HCT116 (cell line): ENCODE measurements around the gene UNC45A. TPM values are rescaled to one million over a fixed set of nuclear protein-coding genes. Genes with fewer than 3 reads are reported as not detected.

Experiments used
- ATAC-seq: fragments of 200-7000 bp; cut with Tn5 transposase; 2 replicates; pipeline ENCODE4 v1.9.1; 2020; ENCODE audit warnings: mild to moderate bottlenecking, moderate library complexity
- BruUV-seq: library from RNA; stranded (reverse); fragments of 400-500 nt; replicated peaks from 2 replicates; lab custom pipeline; 2021; lab: Mats Ljungman, UMichigan
- CTCF ChIA-PET: fragments of 300-600 bp; sonication (Branson Sonifier 250); formaldehyde crosslinking; loops from one replicate; lab custom pipeline; 2021; ENCODE audit warnings: antibody characterized with exemption; lab: Charles Lee
- POLR2A ChIA-PET: fragments of 300-600, 350-600 bp; sonication (Branson Sonifier 250); formaldehyde crosslinking; loops from one replicate; lab custom pipeline; 2021; ENCODE audit warnings: antibody characterized with exemption; lab: Charles Lee
- RAD21 ChIA-PET, 2 experiments: fragments of 300-600 bp; sonication (Branson Sonifier 250); formaldehyde crosslinking; loops; one replicate each; lab custom pipeline; 2023; ENCODE audit warnings: low total read pairs in 2 of 2; ENCODE audit not compliant: uncharacterized antibody in 2 of 2, unreplicated experiment in 2 of 2, low non-redundant PET in 1 of 2; lab: Charles Lee
- DNase-seq: peaks from one replicate; pipeline ENCODE4 v3.0.0-alpha.2; 2010; ENCODE audit warnings: low read depth, low spot score
- H2AFZ ChIP-seq: fragments of 200-600 bp; shearing (Covaris generic), sonication (generic); 2 replicates; pipeline ENCODE4 v1.6.1; 2017; ENCODE audit warnings: low read depth, mixed run types, mixed read lengths, antibody characterized with exemption, low read length; ENCODE audit not compliant: poor library complexity, severe bottlenecking
- H3K27ac ChIP-seq: 2 replicates; pipeline ENCODE4 v1.5.1; 2012; ENCODE audit warnings: low read depth, low read length
- H3K27me3 ChIP-seq: fragments of 200-600 bp; sonication (generic); 2 replicates; pipeline ENCODE4 v1.6.1; 2016; ENCODE audit warnings: mixed run types, low read length, mixed read lengths; ENCODE audit not compliant: insufficient read depth
- H3K36me3 ChIP-seq, 2 experiments: fragments of 200-500 bp in 1 of 2; fragments of 200-600 bp in 1 of 2; sonication (Bioruptor generic) in 1 of 2; sonication (generic) in 1 of 2; 2 replicates each; pipeline versions ENCODE4 v1.5.1 to v1.6.1; 2014 to 2016; ENCODE audit warnings: low read length in 2 of 2, inconsistent platforms in 1 of 2, mixed read lengths in 1 of 2, mixed run types in 1 of 2; ENCODE audit not compliant: insufficient read depth in 2 of 2, control insufficient read depth in 1 of 2
- H3K4me1 ChIP-seq, 2 experiments: fragments of 200-600 bp in 1 of 2; sonication (generic) in 1 of 2; 2 replicates each; pipeline versions ENCODE4 v1.5.1 to v1.6.1; 2012 to 2017; ENCODE audit warnings: low read length in 2 of 2, inconsistent platforms in 1 of 2, mild to moderate bottlenecking in 1 of 2, mixed read lengths in 1 of 2, mixed run types in 1 of 2, moderate library complexity in 1 of 2; ENCODE audit not compliant: insufficient read depth in 2 of 2, control insufficient read depth in 1 of 2
- H3K4me2 ChIP-seq: fragments of 200-600 bp; sonication (generic); 2 replicates; pipeline ENCODE4 v1.6.1; 2017; ENCODE audit warnings: mixed run types, low read length, mixed read lengths
- H3K4me3 ChIP-seq, 2 experiments: fragments of 200-600 bp in 1 of 2; sonication (generic) in 1 of 2; replicated peaks in 1 of 2; 2 replicates each; pipeline ENCODE4 v1.5.1; 2011 to 2016; ENCODE audit warnings: low read length in 2 of 2, control low read depth in 1 of 2, low read depth in 1 of 2, mild to moderate bottlenecking in 1 of 2, mixed read lengths in 1 of 2, mixed run types in 1 of 2
- H3K79me2 ChIP-seq: fragments of 200-600 bp; sonication (generic); 2 replicates; pipeline ENCODE4 v1.6.1; 2017; ENCODE audit warnings: mild to moderate bottlenecking, mixed run types, low read length, moderate library complexity, mixed read lengths; ENCODE audit not compliant: insufficient read depth
- H3K9ac ChIP-seq: fragments of 200-600 bp; sonication (generic); 2 replicates; pipeline ENCODE4 v1.6.1; 2016; ENCODE audit warnings: low read length, mixed read lengths
- H3K9me2 ChIP-seq: fragments of 200-600 bp; sonication (generic), shearing (Covaris generic); 2 replicates; pipeline ENCODE4 v1.6.1; 2017; ENCODE audit warnings: mixed run types, mild to moderate bottlenecking, moderate library complexity; ENCODE audit not compliant: insufficient read depth
- H3K9me3 ChIP-seq, 2 experiments: fragments of 200-500 bp in 1 of 2; fragments of 200-600 bp in 1 of 2; sonication (Bioruptor generic) in 1 of 2; sonication (generic) in 1 of 2; 2 replicates each; pipeline ENCODE4 v1.6.1; 2014 to 2017; ENCODE audit warnings: low read length in 2 of 2, mixed read lengths in 2 of 2, inconsistent platforms in 1 of 2, low read depth in 1 of 2, mild to moderate bottlenecking in 1 of 2, mixed run types in 1 of 2, moderate library complexity in 1 of 2; ENCODE audit not compliant: control insufficient read depth in 1 of 2, insufficient read depth in 1 of 2
- H4K20me1 ChIP-seq: fragments of 200-600 bp; sonication (generic), shearing (Covaris generic); 2 replicates; pipeline ENCODE4 v1.6.1; 2017; ENCODE audit warnings: mixed run types, mild to moderate bottlenecking, moderate library complexity; ENCODE audit not compliant: insufficient read depth
- CBX3 ChIP-seq: IDR thresholded peaks from 2 replicates; pipeline ENCODE4 v1.6.1; 2012; ENCODE audit warnings: low read depth
- CEBPB ChIP-seq: IDR thresholded peaks from 2 replicates; pipeline ENCODE4 v1.6.1; 2012; ENCODE audit warnings: low read depth
- ELF1 ChIP-seq: IDR thresholded peaks from 2 replicates; pipeline ENCODE4 v1.6.1; 2012; ENCODE audit warnings: low read depth, borderline replicate concordance
- EZH2 ChIP-seq: fragments of 200-600 bp; sonication (generic); IDR thresholded peaks from 2 replicates; pipeline ENCODE4 v1.6.1; 2017; ENCODE audit warnings: antibody characterized with exemption, mixed run types
- EZH2phosphoT487 ChIP-seq: fragments of 200-600 bp; IDR thresholded peaks from 2 replicates; pipeline ENCODE4 v1.6.1; 2018; ENCODE audit warnings: antibody characterized with exemption, borderline replicate concordance
- FOSL1 ChIP-seq: IDR thresholded peaks from 2 replicates; pipeline ENCODE4 v1.6.1; 2012; ENCODE audit warnings: low read depth
- POLR2A ChIP-seq: IDR thresholded peaks from 2 replicates; pipeline ENCODE4 v1.7.0; 2011; ENCODE audit warnings: borderline replicate concordance; ENCODE audit not compliant: insufficient read depth, insufficient read length; ENCODE audit errors: extremely low read depth
- POLR2AphosphoS5 ChIP-seq: IDR thresholded peaks from 2 replicates; pipeline ENCODE4 v1.6.1; 2011; ENCODE audit warnings: mild to moderate bottlenecking, low read depth, low read length, moderate library complexity
- SIN3A ChIP-seq: IDR thresholded peaks from 2 replicates; pipeline ENCODE4 v1.6.1; 2012; ENCODE audit warnings: low read depth
- SP1 ChIP-seq: IDR thresholded peaks from 2 replicates; pipeline ENCODE4 v1.6.1; 2012; ENCODE audit warnings: low read depth
- TCF7L2 ChIP-seq: IDR thresholded peaks from 2 replicates; pipeline ENCODE4 v1.7.0; 2011; ENCODE audit warnings: borderline replicate concordance, inconsistent platforms; ENCODE audit not compliant: insufficient read depth, insufficient read length; ENCODE audit errors: extremely low read depth
- YY1 ChIP-seq: IDR thresholded peaks from 2 replicates; pipeline ENCODE4 v1.6.1; 2011; ENCODE audit warnings: low read length, low read depth, moderate library complexity, mild to moderate bottlenecking; ENCODE audit not compliant: insufficient replicate concordance; ENCODE audit errors: extremely low read depth
- ZFX ChIP-seq: fragments of 450-650 bp; IDR thresholded peaks from 2 replicates; pipeline ENCODE4 v1.6.1; 2017
- ZNF274 ChIP-seq: fragments of 200-500 bp; sonication (Bioruptor generic); IDR thresholded peaks from 2 replicates; pipeline ENCODE4 v1.6.1; 2014; ENCODE audit warnings: mild to moderate bottlenecking, low read depth, low read length, inconsistent platforms
- intact Hi-C: fragments of 100-400 bp; cut with micrococcal nuclease; formaldehyde crosslinking; loops from 2 replicates; pipeline ENCODE4 v1.10.0; 2022
- total RNA-seq: library from RNA; stranded (reverse); gene quantifications from one replicate; pipeline ENCODE4 v1.2.1, GENCODE V29; 2021; ENCODE audit not compliant: unreplicated experiment
- TF ChIP-seq, protein P1 (sequence below): IDR thresholded peaks from 2 replicates; pipeline ENCODE4 v1.6.1; 2012
- TF ChIP-seq, protein P2 (sequence below), 3 experiments: fragments of 200-600 bp in 1 of 3; sonication (generic) in 1 of 3; IDR thresholded peaks in 2 of 3; conservative IDR thresholded peaks in 1 of 3; 2 replicates each; pipeline ENCODE4 v1.5.1; 2012 to 2017; ENCODE audit warnings: low read depth in 2 of 3, low read length in 2 of 3, antibody characterized with exemption in 1 of 3, borderline replicate concordance in 1 of 3, control low read depth in 1 of 3, mild to moderate bottlenecking in 1 of 3, mixed read lengths in 1 of 3, mixed run types in 1 of 3, moderate library complexity in 1 of 3; ENCODE audit not compliant: insufficient read depth in 1 of 3
- TF ChIP-seq, protein P3 (sequence below): IDR thresholded peaks from 2 replicates; pipeline ENCODE4 v1.6.1; 2011; ENCODE audit warnings: mild to moderate bottlenecking, low read length, moderate library complexity; ENCODE audit not compliant: insufficient replicate concordance; ENCODE audit errors: extremely low read depth
- TF ChIP-seq, protein P4 (sequence below): IDR thresholded peaks from 2 replicates; pipeline ENCODE4 v1.6.1; 2012
- TF ChIP-seq, protein P5 (sequence below): IDR thresholded peaks from 2 replicates; pipeline ENCODE4 v1.6.1; 2012; ENCODE audit warnings: low read depth

The UNC45A gene
- total RNA-seq, 1 experiment from 2014 or later: 95.4 TPM

DNA sequence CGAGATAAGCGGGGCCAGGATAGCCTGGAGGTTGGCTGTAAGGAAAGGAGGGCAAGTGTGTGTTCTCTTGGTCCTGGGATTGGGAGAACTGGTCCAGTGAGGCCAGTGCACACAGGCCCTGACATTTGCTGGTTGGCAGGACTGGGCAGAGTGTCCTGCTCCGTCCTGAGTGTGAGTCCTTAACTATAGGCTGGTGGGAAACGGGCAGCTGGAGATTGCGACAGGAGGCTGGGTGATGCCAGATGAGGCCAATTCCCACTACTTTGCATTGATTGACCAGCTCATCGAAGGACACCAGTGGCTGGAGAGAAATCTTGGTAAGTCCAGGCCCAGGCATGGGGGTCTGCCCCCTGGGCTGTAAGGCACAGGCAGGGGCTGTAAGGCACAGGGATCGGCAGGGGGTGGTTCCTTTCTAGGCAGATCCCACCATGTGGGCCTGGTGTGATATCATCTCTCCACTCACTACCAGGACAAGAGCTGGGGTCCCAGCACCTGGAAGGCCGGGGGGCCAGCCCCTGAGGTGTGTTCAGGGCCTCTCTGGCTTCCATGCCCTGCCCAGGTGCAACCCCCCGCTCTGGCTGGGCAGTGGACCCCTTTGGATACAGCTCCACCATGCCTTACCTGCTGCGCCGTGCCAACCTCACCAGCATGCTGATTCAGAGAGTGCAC, 28.8 kb upstream of the UNC45A start:
- intact Hi-C loops: no loop called here
- no peak overlapping the region for H2AFZ ChIP-seq
- DNase-seq (no peak), ATAC-seq (no peak)
- H3K9me2 ChIP-seq: no peaks in the 10 kb centered on the region
- RAD21 ChIA-PET: no interaction called here
- H3K9me3 ChIP-seq: no peaks in the 10 kb centered on the region
- no peak overlapping the region for H3K4me2 ChIP-seq
- H3K4me3 ChIP-seq: no peak overlapping the region
- POLR2A ChIA-PET: no interaction called here
- TF ChIP-seq CBX3 (no peak), ELF1 (no peak), EZH2 (no peak), CEBPB (no peak), EZH2phosphoT487 (no peak), SP1 (no peak), SIN3A (no peak), POLR2AphosphoS5 (no peak), ZFX (no peak), POLR2A (no peak), TCF7L2 (no peak), FOSL1 (no peak), YY1 (no peak), ZNF274 (no peak)
- TF ChIP-seq, protein P1, sequence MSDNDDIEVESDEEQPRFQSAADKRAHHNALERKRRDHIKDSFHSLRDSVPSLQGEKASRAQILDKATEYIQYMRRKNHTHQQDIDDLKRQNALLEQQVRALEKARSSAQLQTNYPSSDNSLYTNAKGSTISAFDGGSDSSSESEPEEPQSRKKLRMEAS: no peak
- TF ChIP-seq, protein P2, sequence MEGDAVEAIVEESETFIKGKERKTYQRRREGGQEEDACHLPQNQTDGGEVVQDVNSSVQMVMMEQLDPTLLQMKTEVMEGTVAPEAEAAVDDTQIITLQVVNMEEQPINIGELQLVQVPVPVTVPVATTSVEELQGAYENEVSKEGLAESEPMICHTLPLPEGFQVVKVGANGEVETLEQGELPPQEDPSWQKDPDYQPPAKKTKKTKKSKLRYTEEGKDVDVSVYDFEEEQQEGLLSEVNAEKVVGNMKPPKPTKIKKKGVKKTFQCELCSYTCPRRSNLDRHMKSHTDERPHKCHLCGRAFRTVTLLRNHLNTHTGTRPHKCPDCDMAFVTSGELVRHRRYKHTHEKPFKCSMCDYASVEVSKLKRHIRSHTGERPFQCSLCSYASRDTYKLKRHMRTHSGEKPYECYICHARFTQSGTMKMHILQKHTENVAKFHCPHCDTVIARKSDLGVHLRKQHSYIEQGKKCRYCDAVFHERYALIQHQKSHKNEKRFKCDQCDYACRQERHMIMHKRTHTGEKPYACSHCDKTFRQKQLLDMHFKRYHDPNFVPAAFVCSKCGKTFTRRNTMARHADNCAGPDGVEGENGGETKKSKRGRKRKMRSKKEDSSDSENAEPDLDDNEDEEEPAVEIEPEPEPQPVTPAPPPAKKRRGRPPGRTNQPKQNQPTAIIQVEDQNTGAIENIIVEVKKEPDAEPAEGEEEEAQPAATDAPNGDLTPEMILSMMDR (IDR thresholded peaks at IDR 0.05 in 2 of 3, conservative IDR thresholded peaks at IDR 0.05 in 1 of 3; ENCODE audit: borderline replicate concordance in 1 of 3, insufficient read depth in 1 of 3, low read depth in 2 of 3, low read length in 2 of 3): no peak
- TF ChIP-seq, protein P3, sequence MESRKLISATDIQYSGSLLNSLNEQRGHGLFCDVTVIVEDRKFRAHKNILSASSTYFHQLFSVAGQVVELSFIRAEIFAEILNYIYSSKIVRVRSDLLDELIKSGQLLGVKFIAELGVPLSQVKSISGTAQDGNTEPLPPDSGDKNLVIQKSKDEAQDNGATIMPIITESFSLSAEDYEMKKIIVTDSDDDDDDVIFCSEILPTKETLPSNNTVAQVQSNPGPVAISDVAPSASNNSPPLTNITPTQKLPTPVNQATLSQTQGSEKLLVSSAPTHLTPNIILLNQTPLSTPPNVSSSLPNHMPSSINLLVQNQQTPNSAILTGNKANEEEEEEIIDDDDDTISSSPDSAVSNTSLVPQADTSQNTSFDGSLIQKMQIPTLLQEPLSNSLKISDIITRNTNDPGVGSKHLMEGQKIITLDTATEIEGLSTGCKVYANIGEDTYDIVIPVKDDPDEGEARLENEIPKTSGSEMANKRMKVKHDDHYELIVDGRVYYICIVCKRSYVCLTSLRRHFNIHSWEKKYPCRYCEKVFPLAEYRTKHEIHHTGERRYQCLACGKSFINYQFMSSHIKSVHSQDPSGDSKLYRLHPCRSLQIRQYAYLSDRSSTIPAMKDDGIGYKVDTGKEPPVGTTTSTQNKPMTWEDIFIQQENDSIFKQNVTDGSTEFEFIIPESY: no peak
- TF ChIP-seq, protein P4, sequence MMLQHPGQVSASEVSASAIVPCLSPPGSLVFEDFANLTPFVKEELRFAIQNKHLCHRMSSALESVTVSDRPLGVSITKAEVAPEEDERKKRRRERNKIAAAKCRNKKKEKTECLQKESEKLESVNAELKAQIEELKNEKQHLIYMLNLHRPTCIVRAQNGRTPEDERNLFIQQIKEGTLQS: no peak
- TF ChIP-seq, protein P5, sequence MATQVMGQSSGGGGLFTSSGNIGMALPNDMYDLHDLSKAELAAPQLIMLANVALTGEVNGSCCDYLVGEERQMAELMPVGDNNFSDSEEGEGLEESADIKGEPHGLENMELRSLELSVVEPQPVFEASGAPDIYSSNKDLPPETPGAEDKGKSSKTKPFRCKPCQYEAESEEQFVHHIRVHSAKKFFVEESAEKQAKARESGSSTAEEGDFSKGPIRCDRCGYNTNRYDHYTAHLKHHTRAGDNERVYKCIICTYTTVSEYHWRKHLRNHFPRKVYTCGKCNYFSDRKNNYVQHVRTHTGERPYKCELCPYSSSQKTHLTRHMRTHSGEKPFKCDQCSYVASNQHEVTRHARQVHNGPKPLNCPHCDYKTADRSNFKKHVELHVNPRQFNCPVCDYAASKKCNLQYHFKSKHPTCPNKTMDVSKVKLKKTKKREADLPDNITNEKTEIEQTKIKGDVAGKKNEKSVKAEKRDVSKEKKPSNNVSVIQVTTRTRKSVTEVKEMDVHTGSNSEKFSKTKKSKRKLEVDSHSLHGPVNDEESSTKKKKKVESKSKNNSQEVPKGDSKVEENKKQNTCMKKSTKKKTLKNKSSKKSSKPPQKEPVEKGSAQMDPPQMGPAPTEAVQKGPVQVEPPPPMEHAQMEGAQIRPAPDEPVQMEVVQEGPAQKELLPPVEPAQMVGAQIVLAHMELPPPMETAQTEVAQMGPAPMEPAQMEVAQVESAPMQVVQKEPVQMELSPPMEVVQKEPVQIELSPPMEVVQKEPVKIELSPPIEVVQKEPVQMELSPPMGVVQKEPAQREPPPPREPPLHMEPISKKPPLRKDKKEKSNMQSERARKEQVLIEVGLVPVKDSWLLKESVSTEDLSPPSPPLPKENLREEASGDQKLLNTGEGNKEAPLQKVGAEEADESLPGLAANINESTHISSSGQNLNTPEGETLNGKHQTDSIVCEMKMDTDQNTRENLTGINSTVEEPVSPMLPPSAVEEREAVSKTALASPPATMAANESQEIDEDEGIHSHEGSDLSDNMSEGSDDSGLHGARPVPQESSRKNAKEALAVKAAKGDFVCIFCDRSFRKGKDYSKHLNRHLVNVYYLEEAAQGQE: no peak
- H3K9ac ChIP-seq: no peak overlapping the region
- no peaks in the 10 kb centered on the region for H3K27me3 ChIP-seq
- peaks cover 10 to 19% of the 10 kb centered on the region in 2 experiments; a peak in 3 of 4 replicates for H3K4me1 ChIP-seq
- no peaks in the 10 kb centered on the region for H3K79me2 ChIP-seq
- H3K27ac ChIP-seq: no peak overlapping the region
- CTCF ChIA-PET: interaction anchor here (6.4 kb wide), 1 partner anchor 26 kb away, joined by 70 read pairs; the partner anchor contains the start of genes HDDC3 and UNC45A
- no peaks in the 10 kb centered on the region for H4K20me1 ChIP-seq
- BruUV-seq: no TSS peak
- H3K36me3 ChIP-seq: peaks cover 10 to 12% of the 10 kb centered on the region in 2 experiments; a peak in 3 of 4 replicates
